Measurements from ENCODE around the gene CAMK1D. TPM values are rescaled to one million over a fixed set of nuclear protein-coding genes. Genes with fewer than 3 reads are reported as not detected.
A peak's percentile ranks its signal among the peaks of the same experiment; 100 is the strongest.

CAMK1D gene
- total RNA-seq, 1 donor from 2014 or later = 1.8 TPM

- no peak for DNase-seq (ENCODE audit: low read depth)
- Histone ChIP-seq H3K27me3 (ENCODE audit: control insufficient read depth, insufficient read depth, low read length) (no peaks in the 10 kb centered on the region), H3K4me3 (ENCODE audit: low read depth, low read length) (no peak overlapping the region), H3K36me3 (ENCODE audit: control insufficient read depth, insufficient read depth, low read length) (no peaks in the 10 kb centered on the region)
- FAIRE-seq = no peak
- TF ChIP-seq CTCF (IDR thresholded peaks at IDR 0.05; ENCODE audit: insufficient read depth, low read length, severe bottlenecking) = no peak
These were observed 494.1 kb downstream of the CAMK1D start for GRCh38 chr10:12843296-12843945.

GRCh38 chr10:12844811-12845483 lies 495.6 kb downstream of the CAMK1D start:
- no peak for TF ChIP-seq CTCF (IDR thresholded peaks at IDR 0.05; ENCODE audit: insufficient read depth, low read length, severe bottlenecking)
- Histone ChIP-seq H3K4me3 (ENCODE audit: low read depth, low read length) (no peak overlapping the region), H3K36me3 (ENCODE audit: control insufficient read depth, insufficient read depth, low read length) (no peaks in the 10 kb centered on the region), H3K27me3 (ENCODE audit: control insufficient read depth, insufficient read depth, low read length) (no peaks in the 10 kb centered on the region)
- FAIRE-seq = peak; percentile 72
- DNase-seq (ENCODE audit: low read depth) = peak; percentile 75

- DNase-seq (ENCODE audit: low read depth) (peak; percentile 8), FAIRE-seq (no peak)
- Histone ChIP-seq H3K27me3 (ENCODE audit: control insufficient read depth, insufficient read depth, low read length) (no peaks in the 10 kb centered on the region), H3K36me3 (ENCODE audit: control insufficient read depth, insufficient read depth, low read length) (no peaks in the 10 kb centered on the region), H3K4me3 (ENCODE audit: low read depth, low read length) (no peak overlapping the region)
- TF ChIP-seq CTCF (IDR thresholded peaks at IDR 0.05; ENCODE audit: insufficient read depth, low read length, severe bottlenecking) = no peak
These were observed 497.4 kb downstream of the CAMK1D start for GRCh38 chr10:12846718-12847117.

GRCh38 chr10:12847361-12847975 lies 498.1 kb downstream of the CAMK1D start:
- H3K36me3 ChIP-seq (ENCODE audit: control insufficient read depth, insufficient read depth, low read length) = no peaks in the 10 kb centered on the region
- no peak for DNase-seq (ENCODE audit: low read depth)
- H3K4me3 ChIP-seq (ENCODE audit: low read depth, low read length) = no peak overlapping the region
- no peaks in the 10 kb centered on the region for H3K27me3 ChIP-seq (ENCODE audit: control insufficient read depth, insufficient read depth, low read length)
- FAIRE-seq = no peak
- TF ChIP-seq CTCF (IDR thresholded peaks at IDR 0.05; ENCODE audit: insufficient read depth, low read length, severe bottlenecking) = peak; percentile 11

- FAIRE-seq = no peak
- no peak for TF ChIP-seq CTCF (IDR thresholded peaks at IDR 0.05; ENCODE audit: insufficient read depth, low read length, severe bottlenecking)
- no peak for DNase-seq (ENCODE audit: low read depth)
- H3K4me3 ChIP-seq (ENCODE audit: low read depth, low read length) = no peak overlapping the region
- H3K27me3 ChIP-seq (ENCODE audit: control insufficient read depth, insufficient read depth, low read length) = no peaks in the 10 kb centered on the region
- H3K36me3 ChIP-seq (ENCODE audit: control insufficient read depth, insufficient read depth, low read length) = no peaks in the 10 kb centered on the region
These were observed 499.3 kb downstream of the CAMK1D start for GRCh38 chr10:12848439-12849173.

All from bronchial epithelial cell (primary cell).